HG03139 (cell line): ENCODE measurements around the gene PRKAG2.

Source experiments
- ATAC-seq: cut with Tn5 transposase; IDR thresholded peaks from one replicate; pipeline ENCODE4 v1.9.1; 2021; ENCODE audit not compliant: unreplicated experiment

PRKAG2 gene

DNA sequence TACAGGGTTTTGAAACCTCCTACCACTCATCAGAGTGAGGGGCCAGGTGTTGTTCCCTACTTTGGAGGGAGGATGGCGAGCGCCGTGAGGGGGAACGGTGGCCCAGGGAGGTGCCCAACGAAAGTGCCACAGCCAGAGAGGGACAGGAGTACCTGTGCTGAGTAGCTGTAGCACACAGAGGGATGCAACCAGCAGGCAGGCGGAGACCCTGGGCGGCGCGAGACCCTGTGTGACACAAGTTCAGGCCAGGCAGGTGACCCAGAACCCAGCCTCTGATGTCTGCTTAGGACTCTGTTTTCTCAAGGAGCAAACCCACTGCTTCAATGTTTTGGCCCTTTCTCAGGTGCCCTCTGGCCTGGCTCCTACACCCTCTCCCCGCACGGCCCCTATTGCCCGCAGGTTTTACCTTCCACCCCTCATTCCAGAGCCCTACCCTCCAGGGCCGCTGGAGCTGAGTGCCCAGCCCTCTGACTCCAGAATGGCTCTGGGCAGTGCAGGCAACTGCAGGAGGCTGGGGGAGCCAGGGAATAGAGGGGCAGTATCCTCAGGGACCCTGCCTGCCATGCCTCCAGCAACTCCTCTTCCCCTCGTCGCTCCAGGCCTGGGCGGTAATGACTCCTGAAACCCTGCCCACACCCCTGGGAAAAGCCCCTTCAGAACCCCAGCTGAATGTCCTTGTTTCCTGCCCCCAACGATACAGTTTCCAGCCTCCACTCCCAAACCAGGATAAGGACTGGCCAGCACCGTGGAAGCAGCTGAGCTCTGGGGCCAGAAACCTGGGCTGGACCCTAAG, 193.1 kb downstream of the PRKAG2 start:
- ATAC-seq: no peak

DNA sequence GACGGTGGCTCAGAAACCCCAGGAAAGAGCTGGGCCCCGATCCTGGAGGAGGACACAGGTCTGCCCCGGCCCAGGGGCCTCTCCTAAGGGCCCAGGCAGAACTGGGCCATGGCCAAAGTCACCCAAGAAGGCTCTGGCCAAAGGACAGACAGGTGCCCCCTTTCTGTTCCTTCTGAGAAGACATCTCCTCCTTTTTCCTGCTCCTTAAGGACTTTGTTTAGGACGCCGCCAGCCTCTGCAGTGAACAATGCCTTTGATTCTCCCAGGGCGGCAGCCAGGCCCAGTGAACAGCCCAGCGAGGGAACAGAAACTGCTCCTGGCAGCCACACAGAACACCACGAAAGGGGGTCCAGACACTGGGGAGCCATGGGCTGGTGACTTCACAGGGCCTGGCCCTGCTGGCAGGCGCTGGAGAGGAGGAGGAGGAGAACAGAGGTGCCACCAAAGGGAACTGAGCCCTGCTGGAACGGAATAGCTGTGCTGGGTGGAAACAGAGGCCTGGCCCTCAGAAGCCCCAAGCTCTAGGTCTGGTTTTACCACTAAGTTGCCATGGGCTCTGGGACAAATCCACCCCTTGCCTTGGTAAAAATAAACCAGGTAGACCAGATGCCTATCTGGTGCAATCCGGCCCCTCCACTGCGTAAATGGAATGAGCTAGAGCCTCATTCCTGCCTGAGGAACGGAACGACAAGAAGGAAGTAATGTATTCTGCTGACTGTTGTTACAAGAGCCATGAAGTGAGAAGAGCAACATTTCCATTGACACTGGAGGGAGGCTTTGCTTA, 193.9 kb downstream of the PRKAG2 start:
- ATAC-seq: no peak

DNA sequence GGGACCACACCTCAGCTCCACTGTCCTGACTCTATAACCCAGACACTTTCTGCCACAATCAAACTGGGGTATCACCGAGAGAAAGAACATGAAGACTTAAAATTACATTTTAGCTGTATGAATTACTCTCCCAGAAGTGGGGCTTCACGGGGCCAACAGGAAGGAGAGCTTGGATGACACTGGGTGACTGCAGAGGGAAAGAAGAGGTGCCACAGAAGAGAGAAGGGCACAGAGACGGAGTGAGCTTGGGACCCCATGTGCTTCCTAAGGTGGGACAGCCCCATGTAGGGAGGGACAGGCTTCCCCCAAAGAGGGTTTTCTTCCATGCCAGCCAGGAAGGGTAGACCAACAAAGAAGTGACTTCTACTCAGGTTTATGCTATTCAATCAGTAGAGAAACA, 195.2 kb downstream of the PRKAG2 start:
- ATAC-seq: no peak

DNA sequence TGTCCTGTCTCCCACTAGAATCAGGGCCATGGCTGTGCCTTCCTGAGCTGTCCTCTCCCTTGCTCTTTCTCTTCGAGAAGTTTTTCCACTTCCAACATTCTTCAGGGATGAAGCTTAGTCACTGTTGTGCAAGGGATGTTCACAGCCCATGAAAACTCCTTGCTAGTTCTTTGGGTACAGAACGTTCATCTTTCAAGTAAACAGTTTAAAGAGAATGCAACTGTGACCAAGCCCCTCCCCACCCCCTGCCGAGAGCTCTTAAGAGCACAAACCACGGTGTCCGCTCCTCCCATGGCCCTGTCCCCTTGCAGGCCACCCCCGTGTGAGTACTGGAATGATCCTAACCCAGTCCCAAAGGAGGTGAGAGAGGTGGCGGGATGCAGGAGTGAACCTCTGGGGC, 196.1 kb downstream of the PRKAG2 start:
- no peak for ATAC-seq

DNA sequence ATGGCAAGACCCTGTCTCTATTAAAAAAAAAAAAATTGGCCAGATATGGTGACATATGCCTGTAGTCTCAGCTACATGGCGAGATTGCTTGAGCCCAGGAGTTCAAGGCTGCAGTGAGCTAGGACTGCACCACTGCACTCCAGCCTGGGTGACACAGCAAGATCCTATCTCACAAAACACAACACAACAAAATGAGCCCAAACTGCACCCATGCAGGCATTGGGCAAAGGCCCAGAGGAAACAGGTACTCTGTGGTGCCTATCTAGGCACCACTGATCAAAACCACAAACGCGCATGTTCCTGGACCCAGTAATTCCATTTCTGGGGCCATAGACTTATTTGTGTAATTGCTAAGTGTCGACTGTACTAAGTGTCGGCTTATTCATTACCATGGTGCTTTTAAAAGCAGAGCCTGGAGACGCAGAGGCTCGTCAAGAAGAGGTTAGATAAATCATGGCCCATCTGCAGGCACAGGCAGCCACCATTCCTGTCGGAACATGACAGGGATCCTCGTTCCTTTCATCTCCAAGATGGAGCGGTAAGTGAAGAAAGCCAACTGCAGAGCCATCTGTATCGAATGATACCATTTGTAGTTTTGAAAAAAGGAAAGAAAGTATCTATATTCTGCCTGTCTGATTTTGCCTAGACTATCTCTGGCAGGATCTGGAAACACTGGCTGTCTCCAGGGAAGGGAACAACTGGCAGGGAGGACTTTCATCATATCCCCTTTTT, 196.9 kb downstream of the PRKAG2 start:
- no peak for ATAC-seq

DNA sequence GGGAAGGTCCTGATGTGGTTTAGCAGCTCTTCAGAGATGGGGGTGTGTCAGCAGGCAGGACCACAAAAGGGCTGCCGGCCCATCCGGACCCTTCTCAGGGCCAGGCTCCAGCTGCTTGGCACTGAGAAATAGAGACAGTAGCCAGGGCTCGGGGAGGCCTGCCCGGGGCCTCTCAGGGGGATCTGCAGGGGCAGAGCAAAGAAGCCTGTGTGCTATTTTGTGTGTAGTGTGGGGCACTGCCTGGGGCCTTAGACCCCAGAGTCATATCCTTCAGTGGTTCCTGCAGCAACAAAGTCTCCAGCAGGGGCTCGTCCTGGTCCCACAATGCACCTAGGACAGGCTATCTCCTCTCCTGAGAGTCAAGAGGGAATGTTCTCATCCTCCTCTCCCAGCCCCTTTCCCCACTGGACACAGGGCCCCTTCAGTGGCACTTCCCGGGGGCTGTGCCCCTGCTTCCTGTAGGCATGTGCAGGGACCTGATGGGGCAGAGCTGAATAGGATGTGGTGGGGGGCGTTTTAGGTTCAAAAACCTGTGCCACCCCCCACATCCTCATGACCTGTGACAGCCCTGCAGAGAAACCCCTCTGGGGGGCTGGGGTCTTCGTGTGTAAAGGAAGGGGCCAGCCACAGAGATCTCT, 197.7 kb downstream of the PRKAG2 start:
- no peak for ATAC-seq

DNA sequence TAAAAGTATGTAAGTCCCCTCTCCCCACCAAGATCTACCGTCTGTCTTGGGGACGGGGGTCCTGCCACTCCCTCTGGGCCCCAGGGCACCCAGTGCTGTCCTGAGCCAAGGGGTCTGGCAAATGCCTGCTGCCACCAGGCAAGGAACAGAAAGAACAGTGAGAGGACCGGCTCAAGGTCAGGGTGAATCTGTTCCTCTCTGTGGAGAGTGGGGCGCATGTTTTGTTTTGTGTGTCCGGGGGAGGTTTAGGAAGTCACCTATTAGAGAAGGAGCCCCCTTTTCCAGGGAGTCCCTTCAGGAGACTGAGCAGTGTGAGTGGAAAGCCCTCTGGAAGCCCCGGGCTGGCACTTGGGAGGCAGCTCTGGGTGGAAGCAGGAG, 198.7 kb downstream of the PRKAG2 start:
- no peak for ATAC-seq

DNA sequence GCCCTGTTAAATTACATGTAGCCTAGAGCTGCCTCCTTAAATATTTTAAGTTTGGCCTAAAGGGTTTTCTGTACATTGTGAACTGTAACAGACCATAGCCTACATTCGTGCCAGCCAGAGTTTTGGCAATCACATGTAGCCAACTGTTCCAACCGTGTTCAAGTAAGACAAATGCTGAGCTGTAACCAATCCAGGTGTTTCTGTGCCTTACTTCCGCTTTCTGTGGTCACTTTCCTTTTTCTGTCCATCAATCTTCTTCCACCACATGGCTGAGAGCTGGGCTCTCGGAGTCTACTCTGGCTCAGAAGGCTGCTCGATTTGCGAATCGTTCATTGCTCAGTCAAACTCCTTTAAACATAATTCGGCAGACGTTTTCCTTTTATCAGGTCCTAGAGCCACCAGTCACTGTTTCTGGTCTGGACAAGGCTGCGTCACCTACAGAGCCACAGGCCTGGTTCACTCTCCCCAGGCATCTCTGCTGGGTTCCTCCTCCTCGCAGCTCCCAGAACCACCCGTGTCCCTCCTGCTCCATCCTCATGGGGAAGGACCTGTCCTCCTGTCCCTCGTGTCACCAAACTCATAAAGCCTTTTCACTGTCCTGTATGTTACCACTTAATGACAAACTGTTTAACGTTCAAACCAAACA, 199.2 kb downstream of the PRKAG2 start:
- ATAC-seq: no peak

DNA sequence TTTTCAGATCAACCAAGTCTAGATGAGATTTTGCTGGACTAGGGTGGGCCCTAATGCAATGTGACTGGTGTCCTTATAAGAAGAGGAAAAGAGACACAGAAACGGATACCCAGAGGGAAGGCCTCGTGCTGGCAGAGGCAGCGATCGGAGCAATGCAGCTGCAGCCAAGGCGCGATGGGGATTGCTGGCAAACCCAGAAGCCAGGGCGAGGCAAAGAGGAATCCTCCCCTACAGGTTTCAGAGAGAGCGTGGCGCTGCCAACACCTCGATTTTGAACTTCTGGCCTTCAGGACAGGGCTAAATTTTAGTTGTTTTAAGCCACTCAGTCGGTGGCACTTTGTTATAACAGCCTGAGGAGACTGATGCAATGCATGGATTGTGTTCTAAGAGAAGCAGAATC, 200.2 kb downstream of the PRKAG2 start:
- no peak for ATAC-seq

DNA sequence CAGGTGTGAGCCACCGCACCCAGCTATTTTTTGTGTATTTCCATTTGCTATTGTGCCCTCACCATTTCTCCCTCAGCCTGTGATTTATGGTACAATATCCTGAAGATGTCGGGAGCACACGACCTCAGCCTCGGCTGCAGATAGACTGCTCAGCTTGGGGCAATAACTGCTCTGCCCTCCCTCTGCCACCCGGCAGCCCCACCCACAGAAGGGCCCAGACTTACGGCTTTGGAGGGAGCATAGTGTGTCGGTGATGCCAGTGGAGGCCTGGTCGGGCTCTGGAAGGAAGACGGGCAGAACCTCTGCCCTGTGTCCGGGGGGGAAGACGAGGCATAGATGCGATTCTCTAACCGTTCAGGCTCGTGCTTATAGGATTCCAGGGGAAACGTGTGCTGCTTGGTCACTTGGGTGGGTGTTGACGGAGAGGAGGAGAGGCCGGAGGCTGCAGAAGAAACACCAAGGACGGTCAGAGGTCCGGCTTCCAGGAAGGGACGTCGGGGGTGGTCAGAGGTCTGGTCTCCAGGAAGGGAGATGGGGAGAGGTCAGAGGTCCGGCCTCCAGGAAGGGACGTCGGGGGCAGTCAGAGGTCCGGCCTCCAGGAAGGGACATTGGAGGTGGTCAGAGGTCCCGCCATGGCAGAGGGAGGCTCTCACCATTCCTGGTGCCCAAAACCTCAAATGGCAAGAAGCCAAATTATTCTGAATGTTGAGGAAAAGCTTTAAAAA, 201.6 kb downstream of the PRKAG2 start:
- no peak for ATAC-seq

DNA sequence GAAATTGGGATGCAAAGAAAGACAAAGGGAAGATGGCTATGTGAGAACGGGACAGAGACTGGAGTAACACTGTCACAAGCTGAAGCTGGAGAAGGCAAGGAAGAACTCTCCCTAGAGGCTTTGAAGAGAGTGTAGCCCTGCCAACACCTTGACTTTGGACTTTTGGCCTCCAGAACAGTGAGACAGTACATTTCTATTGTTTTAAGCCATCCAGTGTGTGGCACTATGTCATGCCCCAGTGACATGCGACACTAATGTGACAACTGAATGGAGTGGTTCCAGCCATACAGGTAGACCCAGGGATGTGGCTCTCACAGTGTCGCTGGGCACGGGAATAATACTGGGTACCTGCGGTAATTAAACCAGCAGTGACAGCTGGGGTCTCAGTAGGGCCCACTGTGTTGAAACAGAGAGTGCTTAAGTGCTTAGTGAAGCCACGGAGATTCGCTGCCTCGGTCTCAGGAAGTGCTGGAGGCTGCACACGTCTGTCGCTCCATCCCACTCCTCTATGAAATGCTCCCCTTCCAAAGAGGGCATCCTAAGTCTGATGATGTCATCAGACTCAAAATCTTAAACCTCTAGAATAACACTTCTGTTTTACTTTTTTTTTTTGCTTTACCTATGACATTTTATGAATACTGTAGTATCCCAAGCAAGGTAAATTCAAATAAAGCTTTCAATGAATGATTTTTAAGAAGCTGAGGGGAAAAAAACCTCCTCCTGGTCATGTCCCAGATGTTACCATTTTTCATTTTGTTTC, 202.6 kb downstream of the PRKAG2 start:
- ATAC-seq: no peak

DNA sequence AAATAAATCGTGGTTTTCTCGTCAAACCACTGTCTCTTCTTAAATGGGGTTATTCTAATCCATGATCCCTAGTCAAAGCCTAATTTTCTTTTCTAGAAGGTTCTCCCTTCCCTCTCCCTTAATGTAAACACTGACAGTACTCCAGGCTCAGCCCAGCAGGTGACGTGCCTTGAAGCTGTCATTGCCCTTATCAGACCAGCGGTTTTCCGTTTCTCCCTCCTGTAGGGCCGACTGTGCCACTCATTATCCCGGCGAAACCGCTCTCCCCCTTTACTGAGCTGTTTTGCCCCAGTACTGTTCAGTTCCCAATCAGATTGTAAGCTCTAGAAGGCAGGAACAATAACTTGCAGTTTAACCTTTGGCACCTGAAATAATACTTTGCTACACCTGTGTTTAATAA, 203.7 kb downstream of the PRKAG2 start:
- no peak for ATAC-seq

DNA sequence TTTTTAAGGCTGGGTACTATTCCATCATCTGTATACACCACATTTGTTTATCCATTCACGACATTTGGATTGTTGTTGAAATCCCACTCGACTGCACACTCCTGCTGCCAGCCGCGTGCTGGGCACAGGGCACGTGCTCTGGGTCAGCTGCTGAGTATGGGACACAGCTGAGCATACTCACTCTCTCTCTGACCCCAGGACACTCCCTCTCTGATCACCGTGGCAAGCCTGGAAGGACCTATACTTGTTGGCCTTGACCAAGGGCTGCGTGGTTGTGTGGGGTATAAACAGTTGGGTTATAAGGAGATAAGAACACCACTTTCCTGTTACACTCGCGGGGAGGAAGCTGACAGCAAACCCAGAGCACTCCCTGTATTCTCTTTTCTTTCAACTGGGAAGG, 204.2 kb downstream of the PRKAG2 start:
- ATAC-seq: no peak

DNA sequence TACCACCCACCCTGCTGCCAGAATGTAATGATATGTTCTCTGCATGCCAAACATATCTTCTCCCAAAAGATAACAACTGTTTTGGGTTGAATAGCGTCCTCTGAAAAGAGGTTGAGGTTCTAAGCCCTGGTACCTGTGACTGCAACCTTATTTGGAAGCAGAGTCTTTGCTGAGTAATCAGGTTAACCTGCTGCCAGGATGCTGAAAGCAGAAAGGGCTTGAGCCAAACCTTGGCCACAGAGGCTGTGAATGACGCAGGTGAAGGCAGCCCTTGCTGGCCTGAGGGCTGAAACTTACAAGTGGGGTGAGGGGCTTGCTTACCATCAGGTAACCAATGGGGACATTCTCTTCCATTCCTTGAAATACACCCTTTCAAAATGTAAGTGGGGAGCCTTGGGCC, 205.4 kb downstream of the PRKAG2 start:
- no peak for ATAC-seq

DNA sequence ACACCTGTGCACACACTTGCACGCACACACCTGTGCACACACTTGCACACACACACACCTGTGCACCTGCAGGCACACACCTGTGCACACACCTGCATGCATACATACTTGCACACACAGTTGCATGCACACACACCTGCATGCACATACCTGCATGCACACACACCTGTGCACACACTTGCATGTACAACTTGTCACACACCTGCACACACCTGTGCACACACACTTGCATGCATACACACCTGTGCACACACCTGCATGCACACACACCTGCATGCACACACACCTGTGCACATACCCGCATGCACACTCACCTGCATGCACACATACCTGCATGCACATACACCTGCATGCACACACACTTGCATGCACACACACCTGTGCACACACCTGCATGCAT, 207.2 kb downstream of the PRKAG2 start:
- ATAC-seq: no peak

DNA sequence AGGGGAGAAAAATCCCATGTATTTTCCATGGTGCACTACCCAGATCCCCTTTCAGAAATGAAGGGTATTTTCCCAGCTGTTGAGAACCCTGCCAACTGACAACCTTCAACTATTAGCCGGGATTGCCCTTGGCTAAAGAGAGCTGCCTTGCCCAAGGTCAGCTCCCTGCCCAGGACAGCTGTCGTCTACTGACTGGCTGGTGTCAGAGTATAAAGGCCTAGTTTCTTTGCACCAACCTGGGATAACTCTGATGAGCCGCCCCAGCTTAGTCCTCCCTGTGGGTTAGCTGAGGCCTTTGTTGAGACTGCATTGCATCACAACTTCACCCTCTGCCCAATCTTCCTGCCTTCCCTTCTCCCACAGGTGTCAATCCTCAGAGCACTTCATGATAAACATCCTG, 210.0 kb downstream of the PRKAG2 start:
- ATAC-seq: no peak

DNA sequence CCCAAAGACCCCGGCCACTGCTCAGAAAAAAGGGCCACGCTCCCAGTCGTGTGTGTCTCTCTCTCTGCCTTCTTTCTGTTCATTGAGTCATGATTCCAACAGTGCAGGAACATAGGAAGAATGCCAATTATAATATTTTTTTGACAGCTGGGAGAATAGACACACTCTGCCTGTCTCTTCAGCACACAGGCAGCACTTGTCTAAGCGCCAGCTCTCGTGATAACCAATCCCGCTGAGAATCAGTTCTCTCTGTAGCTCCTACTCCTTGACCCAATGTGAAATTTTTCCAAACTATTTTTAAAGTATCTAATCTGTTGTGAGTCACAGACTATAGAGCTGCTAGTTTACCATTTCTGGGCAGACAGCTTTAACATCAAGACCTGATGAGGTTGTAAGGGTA, 211.5 kb downstream of the PRKAG2 start:
- no peak for ATAC-seq

DNA sequence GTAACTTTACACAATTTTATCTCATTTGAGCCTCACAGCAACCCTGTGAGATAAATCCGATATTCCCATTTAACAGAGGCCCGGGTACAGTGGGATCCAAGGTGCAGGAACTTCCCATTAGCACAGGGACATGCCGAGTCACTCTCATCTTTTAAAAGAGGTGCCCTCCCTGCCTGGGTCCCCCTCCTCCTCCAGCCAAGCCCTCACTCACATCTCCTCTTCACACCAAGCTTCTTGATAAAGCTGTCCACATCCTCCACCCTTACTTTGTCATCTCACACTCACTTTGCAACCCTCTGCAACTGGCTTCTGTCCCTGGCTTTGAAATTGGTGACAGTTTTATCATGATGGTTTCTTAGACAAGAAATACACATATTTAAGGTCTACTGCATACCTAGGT, 212.6 kb downstream of the PRKAG2 start:
- ATAC-seq: no peak

DNA sequence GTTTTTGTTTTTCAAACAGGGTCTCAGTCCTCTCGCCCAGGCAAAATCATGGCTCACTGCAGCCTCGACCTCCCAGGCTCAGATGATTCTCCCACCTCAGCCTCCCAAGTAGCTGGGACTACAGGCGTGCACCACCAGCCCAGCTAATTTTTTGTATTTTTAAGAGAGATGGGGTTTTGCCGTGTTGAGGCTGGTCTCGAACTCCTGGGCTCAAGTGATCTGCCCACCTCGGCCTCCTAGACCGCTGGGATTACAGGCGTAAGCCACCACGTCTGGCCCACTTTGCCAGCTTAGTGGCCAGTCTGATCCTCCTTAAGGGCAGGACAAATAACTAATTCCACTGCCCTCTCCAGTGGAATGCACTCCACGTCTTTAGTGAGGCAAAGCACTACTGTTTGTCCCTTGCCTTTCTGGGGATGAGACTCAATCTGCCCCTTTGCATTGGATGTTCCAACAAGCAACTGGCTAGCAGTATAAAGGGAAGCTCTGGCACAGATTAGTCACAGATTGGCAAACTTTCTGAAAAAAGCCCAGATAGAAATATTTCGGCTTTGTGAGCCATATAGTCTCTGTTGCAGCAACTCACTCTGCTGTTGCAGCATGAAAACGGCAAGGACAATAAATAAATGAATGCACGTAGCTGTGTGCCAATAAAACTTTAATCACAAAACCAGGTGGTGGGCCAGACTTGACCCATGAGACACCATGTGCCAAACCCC, 213.4 kb downstream of the PRKAG2 start:
- no peak for ATAC-seq
